NAMALWA (cell line): Measurements from ENCODE around the gene OSGEP.
"Not testable (repeated sequence)": the region's sequence is repeated elsewhere in the genome, so short reads cannot be mapped to it uniquely, and the experiment has no call there.

Source experiments
- DNase-seq: peaks from one replicate; pipeline ENCODE4 v3.0.0-alpha.2; 2015; ENCODE audit warnings: low spot score

OSGEP gene

DNA sequence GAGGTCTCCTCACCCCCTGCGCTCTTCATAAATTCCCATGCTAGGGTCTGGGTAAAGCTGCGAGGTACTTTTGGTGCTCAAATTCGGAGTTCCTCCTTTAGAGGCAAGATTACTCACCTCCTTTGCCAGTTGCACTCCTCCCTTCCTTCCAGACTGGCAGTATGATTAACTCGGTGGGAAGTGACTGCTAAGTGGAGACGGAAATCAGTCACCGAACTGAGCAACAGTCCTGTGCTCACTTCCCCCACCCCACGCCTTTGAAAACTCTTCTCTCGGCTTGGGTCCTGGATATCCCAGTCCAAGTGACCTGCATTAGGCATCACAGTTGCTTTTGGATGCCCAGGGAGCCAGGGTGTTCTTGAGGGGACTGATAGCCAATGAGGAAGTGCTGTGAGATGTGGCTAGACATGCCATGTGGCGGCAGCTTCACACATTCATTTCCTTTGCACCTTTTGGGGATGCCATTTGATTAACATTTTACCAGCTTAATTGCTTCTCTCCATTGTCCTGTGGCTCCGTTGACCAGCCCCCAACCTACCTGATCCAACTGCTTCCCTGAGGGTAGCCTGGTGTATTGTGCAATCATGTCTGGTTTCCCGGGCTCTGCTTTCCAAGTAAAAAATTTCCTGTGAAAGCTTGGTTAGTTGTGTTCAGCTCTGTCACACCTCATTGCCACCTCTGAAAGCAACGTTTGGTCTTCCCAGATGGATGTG lies 15.4 kb upstream of the OSGEP start:
- DNase-seq, result peak; percentile 68

DNA sequence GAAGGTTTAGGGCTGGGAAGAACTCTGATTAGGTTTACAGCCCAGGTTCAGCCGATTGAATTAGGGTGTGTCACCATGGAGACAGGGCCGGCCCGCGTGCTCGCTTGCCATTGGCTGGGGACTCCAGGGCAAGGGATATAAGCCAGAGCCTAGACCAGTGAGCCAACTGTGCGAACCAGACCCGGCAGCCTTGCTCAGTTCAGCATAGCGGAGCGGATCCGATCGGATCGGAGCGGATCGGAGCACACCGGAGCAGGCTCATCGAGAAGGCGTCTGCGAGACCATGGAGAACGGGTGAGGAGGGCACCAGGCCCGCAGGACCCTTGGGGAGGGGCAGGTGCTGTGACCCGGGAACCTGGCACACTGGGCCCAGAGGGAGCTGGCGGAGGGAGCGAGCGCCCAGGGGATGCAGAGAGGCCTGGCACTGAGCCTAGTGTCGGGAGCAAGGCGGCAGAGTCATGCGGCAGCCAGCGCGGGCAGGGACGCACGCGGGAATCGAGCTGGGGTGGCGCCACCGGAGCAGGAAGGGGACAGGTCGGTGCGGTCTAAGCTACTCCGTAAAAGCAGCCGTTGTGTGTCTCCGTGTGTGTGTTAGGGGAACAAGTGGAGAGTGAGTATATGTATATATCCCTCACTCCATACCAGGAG lies 14.8 kb upstream of the OSGEP start, which contains the start of gene PNP:
Gene PNP, plus strand, starts transcription at position 165 of the 648 bp plus-strand sequence. Its CDS starts 119 bp downstream, at position 284.
- peak; percentile 96 for DNase-seq

DNA sequence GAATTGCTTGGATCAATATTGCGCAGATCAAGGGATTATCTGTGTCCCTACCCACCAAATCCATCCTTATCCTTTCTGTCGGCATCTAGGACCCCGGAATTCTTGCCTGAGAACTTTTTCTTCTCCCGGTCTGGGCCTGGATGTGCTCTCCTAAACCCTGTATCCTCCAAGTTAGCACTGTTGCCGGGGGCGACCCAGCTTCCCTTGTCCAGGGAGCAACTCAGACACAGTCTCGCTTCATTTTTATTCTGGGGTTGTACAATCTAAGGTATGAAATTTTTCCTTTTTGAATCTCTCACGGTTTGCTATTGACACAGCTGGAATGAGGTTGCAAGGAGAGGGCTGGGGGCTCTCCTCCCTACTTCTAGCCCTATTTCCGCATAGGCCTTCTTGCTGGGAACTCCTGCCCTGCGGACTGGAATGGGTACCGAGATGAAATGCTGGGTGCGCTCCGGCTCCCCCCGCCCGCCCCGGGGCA lies 14.2 kb upstream of the OSGEP start:
- DNase-seq, result no peak

DNA sequence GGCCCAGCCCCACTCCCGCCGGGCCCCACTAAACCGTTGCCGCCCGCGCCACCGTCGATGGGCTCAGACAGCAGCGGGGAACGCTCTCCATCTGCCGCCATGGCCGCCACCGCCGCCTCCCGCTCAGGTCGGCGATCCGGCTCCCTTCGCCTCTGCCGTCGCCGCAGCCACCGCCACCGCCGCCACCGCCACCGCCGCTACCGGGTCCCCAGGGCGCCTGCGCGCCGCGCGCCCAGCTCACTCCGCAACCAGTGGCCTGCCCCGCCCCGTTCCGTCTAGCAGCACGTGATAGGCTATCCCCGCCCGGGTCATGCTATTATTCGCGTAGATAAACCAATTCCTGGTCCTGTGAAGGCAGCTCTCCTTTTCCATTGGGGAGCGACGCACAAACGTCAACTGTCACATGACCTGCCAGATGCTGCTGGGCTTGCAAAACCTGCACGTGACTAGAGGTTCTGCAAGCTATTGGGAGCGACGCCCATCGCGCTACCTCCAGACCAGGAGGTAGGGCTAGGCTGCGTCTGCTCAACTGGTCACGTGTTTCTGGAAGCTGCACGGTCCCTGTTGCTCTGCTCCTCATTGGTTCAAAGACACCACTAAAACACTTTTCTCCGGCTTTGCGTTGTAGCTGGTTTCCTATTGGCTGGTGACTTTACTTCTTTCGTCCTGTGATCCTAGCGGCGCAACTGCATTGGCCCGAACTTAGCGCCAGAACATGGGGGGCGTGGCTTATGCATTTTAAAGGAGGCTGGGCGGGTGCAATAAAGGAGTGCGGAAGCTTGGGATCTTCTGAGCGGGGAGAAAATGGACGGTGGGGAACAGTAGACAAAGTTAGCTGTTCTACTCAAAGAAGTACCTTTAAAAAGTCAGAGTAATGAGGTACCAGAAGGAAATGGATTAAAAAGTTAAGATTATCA lies 6.9 kb upstream of the OSGEP start, which contains the start of gene PIP4P1:
Gene PIP4P1, minus strand, starts transcription at position 210 of the 917 bp plus-strand sequence. Its CDS starts 109 bp downstream, at position 101.
- DNase-seq, result peak; percentile 100

DNA sequence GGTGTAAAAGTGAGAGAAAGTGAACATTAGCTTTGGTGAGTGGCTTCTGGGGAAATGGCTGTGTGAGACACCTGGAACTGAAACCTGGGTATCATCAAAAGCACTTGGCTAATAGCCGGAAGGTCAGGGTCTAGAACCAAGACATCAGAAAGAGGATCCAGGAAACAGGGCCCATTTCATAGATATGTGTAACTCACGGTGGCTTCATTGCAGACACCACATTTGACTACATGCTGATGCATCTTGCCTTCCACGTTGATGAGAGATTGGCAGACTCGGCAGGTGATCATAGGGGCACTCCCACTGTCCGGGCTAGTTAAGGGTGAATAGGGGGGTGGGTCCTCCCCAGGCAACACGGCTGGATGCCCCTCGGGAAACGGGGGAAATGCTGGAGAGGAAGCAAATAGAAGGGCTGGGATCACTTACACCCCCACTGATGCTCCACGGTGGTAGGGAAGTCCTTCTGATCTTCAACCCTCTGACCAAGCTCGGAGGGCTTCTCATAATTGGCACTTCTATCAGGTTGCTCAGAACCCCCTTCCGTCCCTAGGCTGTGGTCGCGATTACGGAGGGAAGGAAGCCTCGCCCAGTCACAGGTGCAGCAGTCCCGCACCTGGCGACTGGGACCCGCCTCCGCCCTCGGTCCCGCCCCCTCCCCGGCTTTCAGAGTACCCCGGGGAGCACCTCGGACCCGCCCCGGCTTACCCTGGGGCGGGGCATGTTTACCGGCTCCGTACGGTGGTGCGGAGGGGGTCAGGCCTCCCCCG lies 6.0 kb upstream of the OSGEP start:
- DNase-seq, result peak; percentile 88

DNA sequence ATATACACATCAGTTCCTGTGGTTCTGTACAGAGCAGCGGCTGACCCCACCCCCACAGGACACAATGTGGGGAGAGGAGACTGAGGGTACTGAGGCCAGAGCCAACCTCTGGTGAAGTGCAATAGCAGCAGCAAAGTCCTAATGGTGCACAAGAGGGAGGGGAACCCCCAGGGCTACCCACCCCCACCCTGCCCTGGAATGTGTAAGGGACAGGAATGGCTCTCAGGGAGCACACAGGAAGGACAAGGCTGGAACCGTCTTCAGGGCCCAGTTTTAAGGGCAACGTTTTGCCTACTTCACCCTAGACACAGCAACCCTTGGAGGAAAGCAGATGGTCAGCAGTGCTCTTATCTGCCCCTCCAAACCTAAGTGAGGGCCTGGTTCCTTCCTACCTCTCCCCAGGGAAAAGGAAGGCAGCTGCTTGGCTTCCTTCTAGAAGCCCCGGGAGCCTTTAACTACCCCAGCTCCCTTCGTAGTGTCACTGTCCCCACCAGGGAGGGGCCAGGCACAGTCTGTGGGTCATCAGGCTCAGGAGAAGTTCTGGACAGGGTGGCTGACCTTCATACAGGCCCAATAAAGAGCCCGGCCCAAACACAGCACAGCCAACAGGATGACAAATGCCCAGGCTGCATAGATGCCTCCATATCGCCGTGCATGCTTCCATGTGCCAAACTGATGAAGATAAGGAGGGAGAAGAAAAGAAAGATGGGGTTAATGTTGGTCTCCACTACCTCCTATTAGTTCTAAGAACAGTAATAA lies 3.6 kb upstream of the OSGEP start:
- DNase-seq, result no peak

DNA sequence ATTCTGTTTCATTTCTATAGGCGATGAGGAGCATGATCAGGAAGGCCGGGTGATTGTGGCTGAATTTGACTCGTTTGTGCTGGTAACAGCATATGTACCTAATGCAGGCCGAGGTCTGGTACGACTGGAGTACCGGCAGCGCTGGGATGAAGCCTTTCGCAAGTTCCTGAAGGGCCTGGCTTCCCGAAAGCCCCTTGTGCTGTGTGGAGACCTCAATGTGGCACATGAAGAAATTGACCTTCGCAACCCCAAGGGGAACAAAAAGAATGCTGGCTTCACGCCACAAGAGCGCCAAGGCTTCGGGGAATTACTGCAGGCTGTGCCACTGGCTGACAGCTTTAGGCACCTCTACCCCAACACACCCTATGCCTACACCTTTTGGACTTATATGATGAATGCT lies 2.4 kb upstream of the OSGEP start:
- no peak for DNase-seq

DNA sequence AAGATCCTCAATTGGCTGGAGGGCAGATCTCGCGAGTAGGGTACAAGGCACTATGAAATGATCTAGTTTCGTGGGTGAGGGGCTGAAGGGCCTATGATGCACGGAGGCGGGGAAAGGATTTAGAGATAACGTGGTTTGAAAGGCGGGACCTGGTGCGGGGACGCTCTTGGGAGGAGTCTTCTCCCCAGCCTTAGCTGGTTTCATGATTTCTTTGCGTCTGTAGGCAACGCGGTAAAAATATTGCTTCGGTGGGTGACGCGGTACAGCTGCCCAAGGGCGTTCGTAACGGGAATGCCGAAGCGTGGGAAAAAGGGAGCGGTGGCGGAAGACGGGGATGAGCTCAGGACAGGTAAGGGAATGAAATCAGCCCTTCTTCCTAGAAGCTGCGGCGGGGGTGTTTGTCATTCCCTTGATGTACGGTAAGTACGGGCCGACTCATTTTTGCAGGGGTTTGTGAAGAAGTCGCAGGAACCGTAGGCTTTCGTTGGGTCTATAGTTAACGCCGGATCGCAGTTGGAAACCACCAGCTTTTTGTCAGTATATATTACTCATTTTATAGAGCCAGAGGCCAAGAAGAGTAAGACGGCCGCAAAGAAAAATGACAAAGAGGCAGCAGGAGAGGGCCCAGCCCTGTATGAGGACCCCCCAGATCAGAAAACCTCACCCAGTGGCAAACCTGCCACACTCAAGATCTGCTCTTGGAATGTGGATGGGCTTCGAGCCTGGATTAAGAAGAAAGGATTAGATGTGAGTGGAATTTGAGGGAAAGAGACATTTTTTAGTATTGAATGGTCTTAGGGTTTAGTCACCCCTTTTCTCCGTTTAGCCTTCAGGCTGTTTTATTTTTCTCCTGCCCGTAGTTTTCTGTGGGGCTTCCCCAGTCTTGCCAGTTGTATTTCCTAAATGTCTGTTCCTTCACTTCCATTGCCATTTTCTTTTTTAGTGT lies 1.0 kb upstream of the OSGEP start:
- DNase-seq, result no peak

DNA sequence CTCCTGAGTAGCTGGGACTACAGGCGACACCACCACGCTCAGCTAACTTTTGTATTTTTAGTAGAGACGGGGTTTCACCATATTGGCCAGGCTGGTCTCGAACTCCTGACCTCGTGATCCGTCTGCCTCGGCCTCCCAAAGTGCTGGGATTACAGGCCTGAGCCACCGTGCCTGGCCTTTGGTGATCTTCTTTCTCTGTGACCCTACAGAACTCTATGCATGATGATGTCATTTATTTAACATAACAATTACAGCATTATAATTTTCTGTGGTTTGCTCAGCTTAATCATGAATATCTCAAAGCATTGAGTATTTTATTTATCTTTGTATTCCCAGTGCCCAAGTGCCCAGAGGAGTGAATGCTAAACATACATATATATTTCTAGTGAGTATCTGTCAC lies 1.8 kb downstream of the OSGEP start:
- DNase-seq, result not testable (repeated sequence)

DNA sequence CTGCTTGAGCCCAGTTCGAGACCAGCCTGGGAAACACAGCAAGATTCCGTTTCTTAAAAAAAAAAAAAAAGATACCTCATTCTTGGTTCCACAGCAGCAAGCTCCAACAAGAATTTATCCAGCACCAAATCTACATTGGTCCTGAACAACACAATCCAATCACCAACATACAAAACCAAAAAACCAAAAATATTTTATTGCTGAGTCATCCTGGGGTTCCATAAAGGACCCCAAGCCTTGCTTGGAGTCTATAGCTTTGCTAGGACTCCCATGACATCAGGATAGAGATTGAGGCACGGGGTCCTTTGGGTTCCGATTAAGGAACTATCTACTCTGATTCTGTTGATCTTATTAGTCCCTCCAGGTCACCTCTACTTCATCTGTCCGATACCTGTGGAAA lies 7.7 kb downstream of the OSGEP start:
- DNase-seq, result no peak

DNA sequence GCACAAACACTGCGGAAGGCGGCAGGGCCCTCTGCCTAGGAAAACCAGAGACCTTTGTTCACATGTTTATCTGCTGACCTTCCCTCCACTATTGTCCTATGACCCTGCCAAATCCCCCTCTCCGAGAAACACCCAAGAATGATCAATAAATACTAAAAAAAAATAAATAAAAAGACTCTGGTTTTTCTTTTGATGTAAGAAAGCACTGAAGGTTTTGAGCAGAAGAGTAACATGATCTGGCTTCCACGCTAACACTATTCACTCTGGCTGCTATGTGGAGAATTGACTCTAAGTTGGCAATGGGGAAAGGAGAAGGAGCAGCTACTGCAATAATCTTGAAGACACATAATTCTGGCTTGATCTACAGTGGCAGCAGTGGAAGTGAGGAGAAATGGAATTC lies 11.0 kb downstream of the OSGEP start:
- not testable (repeated sequence) for DNase-seq

DNA sequence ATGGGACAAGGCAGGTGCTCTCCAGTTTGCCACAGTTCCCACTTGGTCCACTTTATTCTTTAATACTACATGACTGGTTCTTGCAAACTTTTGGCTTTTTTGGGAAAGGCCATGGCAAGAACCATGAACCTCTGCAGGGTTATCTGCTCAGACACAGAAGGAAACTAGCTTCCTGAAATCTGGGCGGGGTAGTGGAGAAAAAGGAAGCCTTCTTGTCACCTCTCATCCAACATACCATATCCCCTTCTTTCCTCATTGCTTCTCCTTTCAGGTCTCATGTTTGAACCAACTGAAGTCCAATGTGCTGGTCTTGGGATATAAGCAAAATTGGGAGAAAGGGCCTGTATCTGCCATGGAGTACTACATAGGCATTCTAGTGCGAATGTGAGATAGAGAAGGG lies 13.2 kb downstream of the OSGEP start:
- no peak for DNase-seq

DNA sequence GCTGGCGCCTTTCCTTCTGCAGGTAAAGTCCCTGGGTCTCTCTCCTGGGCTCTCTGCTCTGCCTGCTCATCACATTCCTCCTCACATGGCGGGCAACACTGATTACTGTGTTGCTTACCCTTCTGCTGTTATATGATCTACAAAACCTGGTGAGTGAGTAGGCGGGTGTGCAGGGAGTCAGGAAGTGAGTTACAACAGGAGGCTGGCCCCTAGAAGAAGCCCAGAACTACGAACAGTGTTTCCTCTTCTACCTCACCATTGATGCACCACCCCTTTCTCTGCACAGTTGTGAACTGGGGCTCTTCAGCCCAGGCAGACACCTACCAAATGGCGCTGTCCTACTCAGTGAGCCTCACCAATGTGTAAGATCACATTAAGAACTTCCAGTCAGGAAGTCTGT lies 13.7 kb downstream of the OSGEP start:
- DNase-seq, result no peak

DNA sequence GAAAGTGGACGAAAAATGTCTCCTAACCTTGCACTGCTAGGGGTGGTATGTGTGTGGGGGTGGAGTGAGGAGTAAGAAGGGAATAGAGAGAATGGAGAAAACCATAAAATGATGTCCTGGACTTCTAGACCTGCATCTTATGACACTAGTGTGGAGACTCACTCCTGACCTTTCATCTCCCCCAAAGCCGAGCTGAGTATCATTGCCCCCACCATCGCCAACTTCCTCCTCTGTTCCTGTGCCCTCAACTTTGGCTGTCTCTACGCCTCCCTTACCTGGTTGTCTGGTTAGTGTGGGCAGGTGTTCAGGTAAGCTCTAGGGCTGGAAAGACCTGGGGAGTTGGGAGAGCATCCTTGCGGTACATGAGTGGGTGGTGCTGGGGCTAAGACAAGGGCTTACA lies 14.1 kb downstream of the OSGEP start:
- no peak for DNase-seq

DNA sequence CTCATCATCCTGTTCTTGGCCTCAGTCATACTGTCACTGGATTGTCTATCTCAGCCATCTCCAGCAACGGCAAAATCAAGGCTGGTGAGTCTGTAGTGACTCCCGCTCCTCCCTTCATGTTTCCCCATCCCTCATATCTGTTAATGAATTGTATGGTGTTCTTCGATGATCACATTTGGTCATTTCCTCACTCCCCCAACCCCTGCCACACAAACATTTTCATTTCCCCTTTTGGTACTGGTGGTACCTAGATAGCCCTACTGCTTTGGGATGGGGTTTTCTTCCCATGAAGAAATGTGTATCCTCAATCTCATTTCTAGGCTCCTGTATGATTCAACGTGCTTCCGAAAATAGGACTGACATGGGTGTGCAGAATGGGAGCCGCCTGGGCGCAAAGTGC lies 15.9 kb downstream of the OSGEP start:
- no peak for DNase-seq

DNA sequence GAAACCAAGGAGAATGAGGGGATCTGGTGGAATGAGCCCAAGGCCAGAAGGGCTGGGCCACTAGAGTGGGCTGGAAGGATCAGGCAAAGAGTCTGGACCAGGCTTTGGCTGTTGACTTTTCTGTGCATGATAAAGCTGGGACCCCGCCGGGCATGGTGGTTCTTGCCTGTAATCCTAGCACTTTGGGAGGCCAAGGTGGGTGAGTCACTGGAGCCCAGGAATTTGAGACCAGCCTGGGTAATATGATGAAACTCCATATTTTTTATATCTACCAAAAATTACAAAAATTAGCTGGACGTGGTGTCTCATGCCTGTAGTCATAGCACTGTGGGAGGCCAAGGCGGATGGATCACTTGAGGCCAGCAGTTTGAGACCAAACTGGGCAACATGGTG lies 18.3 kb downstream of the OSGEP start:
- DNase-seq, result no peak

DNA sequence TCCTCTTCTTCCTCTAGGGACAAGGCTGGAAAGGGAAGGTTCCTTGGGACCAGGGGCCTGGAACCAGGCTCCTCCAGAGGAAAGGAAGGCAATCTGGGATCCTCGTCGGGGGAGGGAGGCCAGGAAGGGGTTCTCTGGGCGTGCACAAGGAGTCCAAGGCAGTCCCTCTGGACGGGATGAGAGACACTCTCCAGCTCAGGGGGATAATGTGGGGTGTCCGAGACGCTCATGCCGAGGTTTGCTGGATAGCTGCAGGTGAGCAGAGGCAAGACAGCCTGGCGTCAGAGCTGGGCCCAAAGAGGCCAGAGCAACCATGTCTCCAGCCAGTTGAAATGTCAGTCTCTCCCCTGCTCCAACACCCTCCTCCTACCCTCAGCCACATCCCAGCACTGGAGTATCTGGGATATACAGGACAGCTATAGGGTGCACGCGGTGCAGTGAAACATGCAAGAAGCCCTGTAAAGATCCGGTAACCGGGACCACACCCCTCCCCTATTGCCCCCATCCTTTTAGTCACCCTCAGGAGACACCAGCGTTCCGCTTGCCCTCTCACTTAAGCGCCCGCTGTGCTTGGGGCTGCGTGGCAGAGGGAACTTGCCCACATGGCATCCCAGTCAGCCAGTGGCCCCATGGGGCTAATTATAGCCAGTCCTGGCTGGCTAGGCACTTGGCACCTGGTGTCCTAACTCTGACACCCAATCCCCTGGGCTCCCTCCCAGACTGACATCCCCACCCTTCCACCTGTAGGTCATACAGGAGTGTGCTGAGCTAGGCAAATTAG lies 18.8 kb downstream of the OSGEP start, which contains the start of gene KLHL33:
Gene KLHL33, minus strand, starts transcription at position 585 of the 781 bp plus-strand sequence. Its CDS starts 355 bp downstream, at position 230.
- no peak for DNase-seq

DNA sequence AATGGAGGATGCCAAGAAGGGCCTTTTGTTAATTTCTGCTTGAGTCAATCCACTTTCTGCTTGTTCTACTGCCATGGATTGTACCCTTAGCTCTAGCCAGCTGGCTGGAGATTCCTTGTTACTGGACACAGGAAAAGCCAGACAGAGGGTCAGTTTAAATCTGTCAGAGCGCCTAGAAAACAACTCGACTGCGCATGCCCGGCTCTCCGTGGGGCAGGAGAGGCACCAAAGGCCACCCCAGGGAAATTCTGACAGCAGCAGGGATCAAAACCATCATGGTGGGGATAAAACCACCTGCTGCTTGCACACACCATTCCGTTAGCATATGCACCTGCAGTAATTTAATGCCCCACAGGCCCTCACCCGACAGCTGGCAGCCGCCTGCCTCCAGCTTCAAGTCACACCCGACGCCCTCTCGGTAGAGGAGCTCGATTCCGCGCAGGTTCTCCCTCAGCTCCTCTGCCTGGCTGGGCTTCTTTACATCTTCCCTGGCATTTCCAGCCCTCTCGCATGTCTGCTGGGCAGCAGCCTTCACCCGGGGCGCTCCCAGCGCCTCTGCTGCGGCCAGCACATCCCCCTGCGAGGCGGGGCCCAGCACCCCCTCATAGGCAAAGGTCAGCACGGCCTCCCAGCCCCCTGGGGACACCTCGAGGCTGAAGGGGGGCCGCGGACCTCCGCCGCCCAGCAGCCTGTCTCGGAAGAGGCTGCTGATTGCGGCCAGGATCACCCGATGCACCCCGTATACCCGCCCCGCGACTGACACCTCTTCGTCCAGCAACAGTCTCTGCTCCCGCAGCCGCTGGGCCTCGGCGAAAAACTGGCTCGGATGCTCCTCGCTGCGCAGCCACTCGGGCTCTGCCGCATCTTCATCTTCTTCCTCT lies 19.7 kb downstream of the OSGEP start:
- DNase-seq, result no peak
